ENCODE results near the gene CPD. TPM values are rescaled to one million over a fixed set of nuclear protein-coding genes. Genes with fewer than 3 reads are reported as not detected.

Gene CPD
- total RNA-seq, 2 experiments from 2014 or later: 37.9 to 43.8 TPM

- Mint-ChIP-seq H3K9me3 (peaks cover 12% of the 10 kb centered on the region), H3K4me3 (no peak overlapping the region), H3K27me3 (ENCODE audit: low read depth) (no peaks in the 10 kb centered on the region), H3K36me3 (ENCODE audit: low read depth) (peaks cover 3% of the 10 kb centered on the region), H3K4me1 (ENCODE audit: low read depth) (peaks cover 18% of the 10 kb centered on the region), H3K27ac (no peak overlapping the region)
- CTCF ChIA-PET: interaction anchor here (2.9 kb wide), 1 partner anchor 17 kb away, joined by 14 read pairs; no protein-coding TSS in a partner anchor
- intact Hi-C loops (cut with micrococcal nuclease): no loop called here
- no peak for DNase-seq
These were observed 20.5 kb upstream of the CPD start for GRCh38 chr17:30358055-30358760.

DNA sequence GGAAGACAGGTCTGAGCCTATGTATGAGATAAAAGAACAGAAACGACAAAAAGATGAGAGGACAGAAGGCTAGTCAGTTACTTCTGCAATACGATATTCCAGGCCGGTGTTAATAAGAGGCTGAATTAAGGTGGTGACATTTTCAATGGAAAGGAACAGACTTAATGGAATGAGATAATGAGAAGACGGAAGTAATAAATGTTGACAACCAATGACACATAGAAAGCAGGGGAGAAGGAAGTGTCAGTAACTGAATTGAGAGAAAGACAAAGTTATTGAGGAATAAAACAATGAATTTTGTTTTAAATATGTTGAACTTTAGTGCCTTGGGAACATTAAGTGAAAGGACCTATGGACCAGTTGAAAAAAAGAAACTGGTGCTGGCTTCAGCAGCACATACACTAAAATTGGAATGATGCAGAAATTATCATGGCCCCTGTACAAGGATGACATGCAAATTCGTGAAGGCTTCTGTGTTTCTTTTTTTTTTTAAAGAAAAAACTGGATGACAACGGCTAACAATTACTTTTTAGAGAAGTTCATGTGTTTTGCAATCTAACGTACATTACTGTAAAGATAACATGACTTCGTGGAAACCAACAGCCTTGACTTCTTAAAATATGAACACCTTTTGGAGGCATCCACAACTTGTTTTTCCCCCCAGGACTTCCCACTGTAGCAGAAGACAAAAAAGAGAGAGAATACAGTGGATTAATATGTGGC is 18.5 kb upstream of the CPD start:
- intact Hi-C loops (cut with micrococcal nuclease): loop anchor here (5.0 kb wide), 4 partner anchors 117 to 957 kb away; partner anchors contain the start of gene GOSR1
- peaks cover 3% of the 10 kb centered on the region for H3K36me3 Mint-ChIP-seq (ENCODE audit: low read depth)
- no peak overlapping the region for H3K4me3 Mint-ChIP-seq
- no peaks in the 10 kb centered on the region for H3K27me3 Mint-ChIP-seq (ENCODE audit: low read depth)
- H3K9me3 Mint-ChIP-seq: peaks cover 14% of the 10 kb centered on the region
- DNase-seq: no peak
- H3K27ac Mint-ChIP-seq: no peak overlapping the region
- CTCF ChIA-PET: interaction anchor here (1.9 kb wide), 1 partner anchor 20 kb away, joined by 8 read pairs; no protein-coding TSS in a partner anchor
- peaks cover 24% of the 10 kb centered on the region for H3K4me1 Mint-ChIP-seq (ENCODE audit: low read depth)

GRCh38 chr17:30361766-30362279 is 16.9 kb upstream of the CPD start:
- CTCF ChIA-PET: interaction anchor here (0.8 to 1.9 kb wide), 4 partner anchors 16 to 236 kb away, joined by 3 to 8 read pairs (median 6); no protein-coding TSS in a partner anchor
- Mint-ChIP-seq H3K4me3 (no peak overlapping the region), H3K36me3 (ENCODE audit: low read depth) (peaks cover 3% of the 10 kb centered on the region), H3K9me3 (peaks cover 14% of the 10 kb centered on the region), H3K27me3 (ENCODE audit: low read depth) (no peaks in the 10 kb centered on the region), H3K27ac (no peak overlapping the region), H3K4me1 (ENCODE audit: low read depth) (peaks cover 31% of the 10 kb centered on the region)
- intact Hi-C loops (cut with micrococcal nuclease): loop anchor here (2.0 to 5.0 kb wide), 6 partner anchors 21 to 955 kb away; partner anchors contain the start of gene GOSR1
- DNase-seq: no peak

GRCh38 chr17:30363715-30364202 is 15.0 kb upstream of the CPD start:
- Mint-ChIP-seq H3K4me3 (no peak overlapping the region), H3K4me1 (ENCODE audit: low read depth) (peaks cover 31% of the 10 kb centered on the region), H3K27me3 (ENCODE audit: low read depth) (no peaks in the 10 kb centered on the region), H3K27ac (peak overlapping the region; percentile 79), H3K9me3 (peaks cover 14% of the 10 kb centered on the region), H3K36me3 (ENCODE audit: low read depth) (peaks cover 3% of the 10 kb centered on the region)
- CTCF ChIA-PET: interaction anchor here (0.6 to 1.9 kb wide), 14 partner anchors 9 to 462 kb away, joined by 3 to 7 read pairs (median 3); partner anchors contain the start of gene TMIGD1
- DNase-seq: peak; percentile 97
- intact Hi-C loops (cut with micrococcal nuclease): loop anchor here (1.0 to 5.0 kb wide), 14 partner anchors 9 to 954 kb away; partner anchors contain the start of genes BLMH, CPD and GOSR1

DNA sequence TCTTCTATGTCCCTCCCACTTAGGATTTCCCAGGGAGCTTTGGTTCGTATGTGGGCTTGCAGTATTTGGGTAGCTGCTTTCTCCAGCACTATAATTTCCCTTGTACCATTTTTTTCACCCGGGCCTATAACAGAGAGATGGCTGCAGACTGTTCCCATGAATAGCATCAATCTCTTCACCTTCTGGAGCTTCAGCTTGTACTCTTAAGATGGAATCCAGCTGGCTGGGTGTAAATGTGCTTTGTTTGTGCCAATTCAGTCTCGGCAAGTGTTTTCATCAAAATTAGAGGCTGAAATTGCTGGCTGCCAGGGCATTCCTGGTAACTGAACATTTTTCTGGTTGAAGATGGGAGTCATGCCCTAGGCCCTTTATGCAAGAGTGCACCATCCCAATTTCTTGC is 12.2 kb upstream of the CPD start:
- Mint-ChIP-seq H3K4me3 (no peak overlapping the region), H3K27ac (no peak overlapping the region), H3K27me3 (ENCODE audit: low read depth) (no peaks in the 10 kb centered on the region), H3K36me3 (ENCODE audit: low read depth) (no peaks in the 10 kb centered on the region), H3K9me3 (peaks cover 8% of the 10 kb centered on the region), H3K4me1 (ENCODE audit: low read depth) (peaks cover 53% of the 10 kb centered on the region)
- no peak for DNase-seq
- intact Hi-C loops (cut with micrococcal nuclease): no loop called here
- CTCF ChIA-PET: no interaction called here

DNA sequence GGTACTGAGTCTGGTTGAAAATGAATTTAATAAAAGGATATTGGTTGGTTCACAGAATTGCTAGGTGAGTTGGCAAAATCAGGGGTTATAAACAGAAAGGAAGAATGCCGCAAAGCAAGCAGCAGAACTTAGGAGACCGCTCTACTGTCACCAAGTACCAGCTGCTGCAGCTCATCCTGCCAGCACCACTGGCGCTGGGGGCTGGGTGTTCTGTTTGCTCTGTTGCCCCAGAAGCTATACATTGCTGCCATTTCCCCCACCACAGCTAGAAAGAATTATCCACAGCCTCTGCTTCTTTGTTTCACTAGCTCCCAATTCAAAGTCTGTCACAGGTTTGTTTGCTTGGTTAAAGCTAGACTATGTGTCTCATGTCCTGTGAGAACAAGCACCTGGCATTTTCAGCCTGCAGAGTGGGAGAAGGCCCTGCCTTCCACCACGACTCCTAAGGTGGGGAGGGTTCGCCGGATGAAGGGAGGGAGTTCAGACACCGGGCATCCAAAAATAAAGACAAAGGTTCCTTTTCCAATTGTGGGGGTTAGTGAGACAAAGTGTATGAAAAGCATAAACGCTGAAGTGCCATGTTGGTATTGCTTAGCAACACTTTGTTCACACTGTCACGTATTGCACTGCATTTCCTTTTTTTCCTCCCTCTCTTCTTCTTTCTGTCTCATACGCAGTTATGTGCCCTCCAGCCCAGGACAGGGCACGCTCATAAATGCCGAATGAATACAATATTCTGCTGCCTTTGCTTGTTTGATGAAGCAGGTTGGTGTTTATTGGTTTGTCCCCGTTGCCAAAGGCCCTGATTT is 9.6 kb upstream of the CPD start:
- H3K4me3 Mint-ChIP-seq: no peak overlapping the region
- H3K27ac Mint-ChIP-seq: no peak overlapping the region
- intact Hi-C loops (cut with micrococcal nuclease): no loop called here
- peaks cover 60% of the 10 kb centered on the region for H3K4me1 Mint-ChIP-seq (ENCODE audit: low read depth)
- no peak for DNase-seq
- CTCF ChIA-PET: interaction anchor here (0.9 kb wide), 1 partner anchor 26 kb away, joined by 3 read pairs; no protein-coding TSS in a partner anchor
- H3K9me3 Mint-ChIP-seq: peaks cover under 1% of the 10 kb centered on the region
- H3K36me3 Mint-ChIP-seq (ENCODE audit: low read depth): no peaks in the 10 kb centered on the region
- no peaks in the 10 kb centered on the region for H3K27me3 Mint-ChIP-seq (ENCODE audit: low read depth)

DNA sequence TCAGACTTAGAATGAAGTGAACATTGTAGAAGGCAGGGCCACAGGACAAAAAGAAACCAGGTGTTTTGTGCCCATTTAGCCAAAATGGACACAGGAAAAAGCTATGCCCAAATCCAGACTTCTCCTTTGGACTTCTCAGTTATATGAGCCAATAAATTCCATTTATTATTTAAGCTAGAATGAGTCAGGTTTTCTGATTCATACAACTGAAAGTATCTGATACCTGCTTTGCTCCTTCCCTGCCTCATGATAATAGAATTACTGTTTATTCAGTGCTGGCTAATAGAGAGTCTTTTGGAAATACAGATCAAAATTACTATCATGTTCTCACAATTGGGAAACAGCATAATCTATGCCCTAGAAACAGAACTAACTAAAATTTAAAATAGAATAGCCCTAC is 8.7 kb upstream of the CPD start:
- peaks cover 56% of the 10 kb centered on the region for H3K4me1 Mint-ChIP-seq (ENCODE audit: low read depth)

GRCh38 chr17:30372755-30373154 is 6.0 kb upstream of the CPD start:
- Mint-ChIP-seq H3K4me1 (ENCODE audit: low read depth) (peaks cover 62% of the 10 kb centered on the region), H3K27me3 (ENCODE audit: low read depth) (no peaks in the 10 kb centered on the region), H3K36me3 (ENCODE audit: low read depth) (no peaks in the 10 kb centered on the region), H3K4me3 (no peak overlapping the region), H3K27ac (peak overlapping the region; percentile 68), H3K9me3 (no peaks in the 10 kb centered on the region)
- DNase-seq: peak; percentile 73
- intact Hi-C loops (cut with micrococcal nuclease): loop anchor here (1.0 to 10.0 kb wide), 5 partner anchors 8 to 452 kb away; partner anchors contain the start of gene CRLF3
- CTCF ChIA-PET: interaction anchor here (2.8 kb wide), 1 partner anchor 33 kb away, joined by 8 read pairs; no protein-coding TSS in a partner anchor

More for the DNA sequence above, 8.7 kb upstream of the CPD start:
- Mint-ChIP-seq H3K27me3 (ENCODE audit: low read depth) (no peaks in the 10 kb centered on the region), H3K4me3 (no peak overlapping the region), H3K36me3 (ENCODE audit: low read depth) (no peaks in the 10 kb centered on the region), H3K27ac (no peak overlapping the region), H3K9me3 (no peaks in the 10 kb centered on the region)
- CTCF ChIA-PET: no interaction called here
- DNase-seq: no peak
- intact Hi-C loops (cut with micrococcal nuclease): loop anchor here (10.0 kb wide), 1 partner anchor 345 kb away; no protein-coding TSS in a partner anchor

DNA sequence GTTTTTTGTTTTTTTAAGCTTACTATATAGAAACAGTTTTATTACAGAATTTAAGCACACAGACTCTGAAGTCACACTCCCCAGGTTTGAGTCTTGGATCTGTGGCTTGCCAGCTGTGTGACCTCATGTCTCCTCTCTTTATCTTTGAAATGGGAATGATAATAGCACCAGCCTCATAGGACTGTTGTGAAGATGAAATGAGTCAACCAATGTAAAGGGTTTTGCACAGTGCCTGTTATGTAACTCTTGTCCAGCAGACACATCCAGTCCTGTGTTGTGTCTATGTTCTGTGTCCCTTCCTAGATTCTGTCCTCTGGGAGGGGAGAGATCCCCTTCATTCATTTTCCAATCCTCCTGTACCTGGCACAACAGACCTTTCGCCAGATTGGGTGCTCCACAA is 3.1 kb upstream of the CPD start:
- DNase-seq: no peak
- H3K4me3 Mint-ChIP-seq: no peak overlapping the region
- intact Hi-C loops (cut with micrococcal nuclease): loop anchor here (5.0 to 10.0 kb wide), 3 partner anchors 258 to 1117 kb away; partner anchors contain the start of gene NSRP1
- H3K36me3 Mint-ChIP-seq (ENCODE audit: low read depth): no peaks in the 10 kb centered on the region
- peaks cover 63% of the 10 kb centered on the region for H3K4me1 Mint-ChIP-seq (ENCODE audit: low read depth)
- H3K27ac Mint-ChIP-seq: no peak overlapping the region
- CTCF ChIA-PET: interaction anchor here (0.9 kb wide), 1 partner anchor 11 kb away, joined by 3 read pairs; no protein-coding TSS in a partner anchor
- no peaks in the 10 kb centered on the region for H3K9me3 Mint-ChIP-seq
- no peaks in the 10 kb centered on the region for H3K27me3 Mint-ChIP-seq (ENCODE audit: low read depth)

DNA sequence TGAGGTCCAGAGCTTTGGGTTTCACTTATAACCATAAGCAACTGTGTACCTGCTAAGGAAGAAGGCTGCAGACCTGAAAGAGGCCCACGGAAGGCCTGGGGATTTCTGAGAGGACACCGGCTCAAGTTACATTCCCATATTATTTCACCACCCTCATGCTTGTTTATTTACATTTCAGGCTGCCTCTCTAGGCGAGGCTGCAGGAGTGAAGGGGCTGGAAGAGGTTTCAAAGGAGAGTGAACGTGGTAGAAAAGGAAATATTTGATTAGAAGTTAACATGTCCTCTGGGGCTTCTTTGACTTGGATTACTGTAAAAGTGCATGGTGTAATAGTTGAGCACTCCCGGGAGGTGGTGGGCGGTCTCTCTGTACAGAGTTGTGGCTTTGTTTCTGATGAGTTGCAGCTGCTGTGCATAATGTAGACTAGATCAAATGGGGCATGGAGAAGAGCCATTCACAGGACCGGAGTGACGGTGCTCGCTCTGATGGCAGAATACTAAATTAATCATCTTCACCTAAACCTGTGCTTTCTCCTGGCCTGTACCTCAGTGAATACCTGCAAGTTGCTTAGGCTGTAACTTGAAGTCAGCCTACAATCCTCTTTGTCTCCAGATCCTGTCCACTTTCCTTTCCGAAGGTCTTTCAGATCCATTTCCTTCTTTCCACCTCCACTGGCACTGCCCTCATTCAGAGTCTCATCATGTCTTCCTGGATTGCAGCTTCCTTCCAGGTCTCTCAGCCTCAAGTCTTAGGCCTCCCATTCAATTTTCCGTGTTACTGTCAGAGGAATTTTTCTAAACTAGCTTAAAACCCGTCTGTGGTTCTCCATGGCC is 1.9 kb upstream of the CPD start:
- H3K27ac Mint-ChIP-seq: peak overlapping the region; percentile 46
- peak; percentile 72 for DNase-seq
- H3K9me3 Mint-ChIP-seq: no peaks in the 10 kb centered on the region
- CTCF ChIA-PET: interaction anchor here (0.6 to 1.1 kb wide), 9 partner anchors 12 to 426 kb away, joined by 3 to 4 read pairs (median 3); partner anchors contain the start of gene GOSR1
- no peaks in the 10 kb centered on the region for H3K27me3 Mint-ChIP-seq (ENCODE audit: low read depth)
- H3K36me3 Mint-ChIP-seq (ENCODE audit: low read depth): no peaks in the 10 kb centered on the region
- H3K4me3 Mint-ChIP-seq: peak overlapping the region; percentile 1
- peaks cover 66% of the 10 kb centered on the region for H3K4me1 Mint-ChIP-seq (ENCODE audit: low read depth)
- intact Hi-C loops (cut with micrococcal nuclease): loop anchor here (5.0 to 10.0 kb wide), 3 partner anchors 260 to 1115 kb away; partner anchors contain the start of gene NSRP1
